Astrocyte of the spinal cord (primary cell): ENCODE results near the gene SLC38A5.
"Not testable (repeated sequence)": the region's sequence is repeated elsewhere in the genome, so short reads cannot be mapped to it uniquely, and the experiment has no call there.

Experiments used
- DNase-seq: peaks from one replicate; pipeline ENCODE4 v3.0.0; 2011; ENCODE audit warnings: low read depth, low spot score
- H3K4me3 ChIP-seq: 2 replicates; pipeline ENCODE4 v1.5.1; 2011; ENCODE audit warnings: low read depth, mild to moderate bottlenecking, low read length, moderate library complexity
- in situ Hi-C: cut with HindIII; loops from 2 replicates; pipeline ENCODE4 v1.10.0; 2017; ENCODE audit warnings: low sequenced_read_pairs

The SLC38A5 gene

GRCh38 chrX:48427027-48427716 lies 42.9 kb downstream of the SLC38A5 start:
- in situ Hi-C loops, result not testable (repeated sequence)

GRCh38 chrX:48411860-48412259 lies 58.2 kb downstream of the SLC38A5 start, which contains the start of gene SSX4B:
TSS of gene SSX4B (minus strand) at chrX:48411960. CDS start at chrX:48411372, 588 bp downstream.
- DNase-seq, H3K4me3 ChIP-seq, in situ Hi-C loops: not testable (repeated sequence)

More at GRCh38 chrX:48427027-48427716, 42.9 kb downstream of the SLC38A5 start:
- not testable (repeated sequence) for DNase-seq, H3K4me3 ChIP-seq
